ENCODE results near the gene VWA8.
"Not testable (repeated sequence)": the region's sequence is repeated elsewhere in the genome, so short reads cannot be mapped to it uniquely, and the experiment has no call there.

The VWA8 gene

GRCh38 chr13:41746259-41746658 is 214.7 kb downstream of the VWA8 start:
- H3K27ac ChIP-seq (ENCODE audit: insufficient read depth in 1 of 2, low read depth in 1 of 2, low read length in 2 of 2, poor library complexity in 1 of 2, severe bottlenecking in 2 of 2): no peak overlapping the region
- no peak for DNase-seq
- peaks cover 0 to 4% (median 2%) of the 10 kb centered on the region in 4 experiments for H3K36me3 ChIP-seq (ENCODE audit: control insufficient read depth in 4 of 4, insufficient read depth in 4 of 4, low read length in 3 of 4)
- no peaks in the 10 kb centered on the region for H3K4me1 ChIP-seq (ENCODE audit: control extremely low read depth in 1 of 4, control insufficient read depth in 4 of 4, insufficient read depth in 4 of 4, low read length in 3 of 4)
- CTCF ChIA-PET: no interaction called here
- H3K4me3 ChIP-seq (ENCODE audit: control insufficient read depth in 1 of 7, extremely low read depth in 1 of 7, insufficient read depth in 4 of 7, low read depth in 2 of 7, low read length in 6 of 7): no peak overlapping the region
- WGBS (ENCODE audit: insufficient coverage): 100% methylated on average over 2 of the region's 2 CpGs
- H3K27me3 ChIP-seq (replicated peaks in 2 of 5; ENCODE audit: control insufficient read depth in 4 of 5, insufficient read depth in 5 of 5, low read length in 4 of 5): no peaks in the 10 kb centered on the region
- peaks cover 0 to 3% (median 0%) of the 10 kb centered on the region in 5 experiments for H3K9me3 ChIP-seq (ENCODE audit: control extremely low read depth in 1 of 5, control insufficient read depth in 4 of 5, insufficient read depth in 2 of 5, low read depth in 1 of 5, low read length in 4 of 5)
- POLR2A ChIA-PET: no interaction called here

- 100% methylated on average over 1 of the region's 3 CpGs for WGBS (ENCODE audit: insufficient coverage)
- CTCF ChIA-PET; DNase-seq; H3K4me1 ChIP-seq (ENCODE audit: control extremely low read depth in 1 of 4, control insufficient read depth in 4 of 4, insufficient read depth in 4 of 4, low read length in 3 of 4); H3K36me3 ChIP-seq (ENCODE audit: control insufficient read depth in 4 of 4, insufficient read depth in 4 of 4, low read length in 3 of 4); H3K27me3 ChIP-seq (replicated peaks in 2 of 5; ENCODE audit: control insufficient read depth in 4 of 5, insufficient read depth in 5 of 5, low read length in 4 of 5); H3K4me3 ChIP-seq (ENCODE audit: control insufficient read depth in 1 of 7, extremely low read depth in 1 of 7, insufficient read depth in 4 of 7, low read depth in 2 of 7, low read length in 6 of 7); H3K9me3 ChIP-seq (ENCODE audit: control extremely low read depth in 1 of 5, control insufficient read depth in 4 of 5, insufficient read depth in 2 of 5, low read depth in 1 of 5, low read length in 4 of 5); POLR2A ChIA-PET; H3K27ac ChIP-seq (ENCODE audit: insufficient read depth in 1 of 2, low read depth in 1 of 2, low read length in 2 of 2, poor library complexity in 1 of 2, severe bottlenecking in 2 of 2): not testable (repeated sequence)
Measured at GRCh38 chr13:41745496-41745895, 215.4 kb downstream of the VWA8 start.

- Histone ChIP-seq H3K4me1 (ENCODE audit: control extremely low read depth in 1 of 4, control insufficient read depth in 4 of 4, insufficient read depth in 4 of 4, low read length in 3 of 4) (no peaks in the 10 kb centered on the region), H3K27me3 (replicated peaks in 2 of 5; ENCODE audit: control insufficient read depth in 4 of 5, insufficient read depth in 5 of 5, low read length in 4 of 5) (no peaks in the 10 kb centered on the region), H3K9me3 (ENCODE audit: control extremely low read depth in 1 of 5, control insufficient read depth in 4 of 5, insufficient read depth in 2 of 5, low read depth in 1 of 5, low read length in 4 of 5) (peaks cover 0 to 3% (median 0%) of the 10 kb centered on the region in 5 experiments), H3K27ac (ENCODE audit: insufficient read depth in 1 of 2, low read depth in 1 of 2, low read length in 2 of 2, poor library complexity in 1 of 2, severe bottlenecking in 2 of 2) (no peak overlapping the region), H3K36me3 (ENCODE audit: control insufficient read depth in 4 of 4, insufficient read depth in 4 of 4, low read length in 3 of 4) (peaks cover 0 to 4% (median 0%) of the 10 kb centered on the region in 4 experiments), H3K4me3 (ENCODE audit: control insufficient read depth in 1 of 7, extremely low read depth in 1 of 7, insufficient read depth in 4 of 7, low read depth in 2 of 7, low read length in 6 of 7) (no peak overlapping the region)
- POLR2A ChIA-PET: no interaction called here
- CTCF ChIA-PET: interaction anchor here (1.4 kb wide), 1 partner anchor 14 kb away, joined by 3 read pairs; no protein-coding TSS in a partner anchor
- WGBS (ENCODE audit: insufficient coverage): 100% methylated on average over 2 of the region's 4 CpGs
- DNase-seq: no peak
Measured at GRCh38 chr13:41742917-41743552, 217.9 kb downstream of the VWA8 start.

GRCh38 chr13:41740479-41740878 is 220.4 kb downstream of the VWA8 start:
- ChIA-PET CTCF (interaction anchor here (1.3 kb wide), 1 partner anchor 45 kb away, joined by 3 read pairs; no protein-coding TSS in a partner anchor), POLR2A (no interaction called here)
- Histone ChIP-seq H3K27me3 (replicated peaks in 2 of 5; ENCODE audit: control insufficient read depth in 4 of 5, insufficient read depth in 5 of 5, low read length in 4 of 5) (no peaks in the 10 kb centered on the region), H3K4me1 (ENCODE audit: control extremely low read depth in 1 of 4, control insufficient read depth in 4 of 4, insufficient read depth in 4 of 4, low read length in 3 of 4) (no peaks in the 10 kb centered on the region), H3K4me3 (ENCODE audit: control insufficient read depth in 1 of 7, extremely low read depth in 1 of 7, insufficient read depth in 4 of 7, low read depth in 2 of 7, low read length in 6 of 7) (no peak overlapping the region), H3K27ac (ENCODE audit: insufficient read depth in 1 of 2, low read depth in 1 of 2, low read length in 2 of 2, poor library complexity in 1 of 2, severe bottlenecking in 2 of 2) (no peak overlapping the region), H3K36me3 (ENCODE audit: control insufficient read depth in 4 of 4, insufficient read depth in 4 of 4, low read length in 3 of 4) (no peaks in the 10 kb centered on the region), H3K9me3 (ENCODE audit: control extremely low read depth in 1 of 5, control insufficient read depth in 4 of 5, insufficient read depth in 2 of 5, low read depth in 1 of 5, low read length in 4 of 5) (no peaks in the 10 kb centered on the region)
- DNase-seq: no peak
- 100% methylated on average over 2 of the region's 4 CpGs for WGBS (ENCODE audit: insufficient coverage)

GRCh38 chr13:41722684-41723535 is 238.0 kb downstream of the VWA8 start:
- POLR2A ChIA-PET: no interaction called here
- CTCF ChIA-PET: no interaction called here

GRCh38 chr13:41720839-41721561 is 239.9 kb downstream of the VWA8 start:
- POLR2A ChIA-PET: no interaction called here
- Histone ChIP-seq H3K36me3 (ENCODE audit: control insufficient read depth in 4 of 4, insufficient read depth in 4 of 4, low read length in 3 of 4) (peaks cover 2 to 10% (median 8%) of the 10 kb centered on the region in 4 experiments), H3K27ac (ENCODE audit: insufficient read depth in 1 of 2, low read depth in 1 of 2, low read length in 2 of 2, poor library complexity in 1 of 2, severe bottlenecking in 2 of 2) (no peak overlapping the region), H3K4me1 (ENCODE audit: control extremely low read depth in 1 of 4, control insufficient read depth in 4 of 4, insufficient read depth in 4 of 4, low read length in 3 of 4) (no peaks in the 10 kb centered on the region), H3K9me3 (ENCODE audit: control extremely low read depth in 1 of 5, control insufficient read depth in 4 of 5, insufficient read depth in 2 of 5, low read depth in 1 of 5, low read length in 4 of 5) (no peaks in the 10 kb centered on the region), H3K27me3 (replicated peaks in 2 of 5; ENCODE audit: control insufficient read depth in 4 of 5, insufficient read depth in 5 of 5, low read length in 4 of 5) (no peaks in the 10 kb centered on the region), H3K4me3 (ENCODE audit: control insufficient read depth in 1 of 7, extremely low read depth in 1 of 7, insufficient read depth in 4 of 7, low read depth in 2 of 7, low read length in 6 of 7) (no peak overlapping the region)
- CTCF ChIA-PET: no interaction called here
- WGBS (ENCODE audit: insufficient coverage): 100% methylated on average over 2 of the region's 5 CpGs
- no peak for DNase-seq

More at GRCh38 chr13:41722684-41723535, 238.0 kb downstream of the VWA8 start:
- Histone ChIP-seq H3K27ac (ENCODE audit: insufficient read depth in 1 of 2, low read depth in 1 of 2, low read length in 2 of 2, poor library complexity in 1 of 2, severe bottlenecking in 2 of 2) (no peak overlapping the region), H3K4me1 (ENCODE audit: control extremely low read depth in 1 of 4, control insufficient read depth in 4 of 4, insufficient read depth in 4 of 4, low read length in 3 of 4) (no peaks in the 10 kb centered on the region), H3K9me3 (ENCODE audit: control extremely low read depth in 1 of 5, control insufficient read depth in 4 of 5, insufficient read depth in 2 of 5, low read depth in 1 of 5, low read length in 4 of 5) (no peaks in the 10 kb centered on the region), H3K4me3 (ENCODE audit: control insufficient read depth in 1 of 7, extremely low read depth in 1 of 7, insufficient read depth in 4 of 7, low read depth in 2 of 7, low read length in 6 of 7) (no peak overlapping the region), H3K36me3 (ENCODE audit: control insufficient read depth in 4 of 4, insufficient read depth in 4 of 4, low read length in 3 of 4) (peaks cover 2 to 10% (median 8%) of the 10 kb centered on the region in 4 experiments), H3K27me3 (replicated peaks in 2 of 5; ENCODE audit: control insufficient read depth in 4 of 5, insufficient read depth in 5 of 5, low read length in 4 of 5) (no peaks in the 10 kb centered on the region)
- DNase-seq: no peak
- 74% methylated on average over 4 of the region's 4 CpGs for WGBS (ENCODE audit: insufficient coverage)

Data from common myeloid progenitor, CD34-positive (primary cell).